AG09309 (cell line): ENCODE data around the gene APOBEC3A.
"Not testable (repeated sequence)": the region's sequence is repeated elsewhere in the genome, so short reads cannot be mapped to it uniquely, and the experiment has no call there.

Experiments used
- DNase-seq: peaks from one replicate; pipeline ENCODE4 v3.0.0-alpha.2; 2010; ENCODE audit warnings: low read depth
- H3K4me3 ChIP-seq: 2 replicates; pipeline ENCODE4 v1.5.1; 2011; ENCODE audit warnings: mild to moderate bottlenecking, low read depth, low read length, moderate library complexity; ENCODE audit not compliant: control insufficient read depth
- TF ChIP-seq, protein P1 (sequence below): IDR thresholded peaks from 2 replicates; pipeline ENCODE4 v1.5.1; 2011; ENCODE audit warnings: mild to moderate bottlenecking, low read depth, low read length, inconsistent platforms; ENCODE audit not compliant: insufficient read depth, control insufficient read depth; ENCODE audit errors: missing control alignments

The APOBEC3A gene

DNA sequence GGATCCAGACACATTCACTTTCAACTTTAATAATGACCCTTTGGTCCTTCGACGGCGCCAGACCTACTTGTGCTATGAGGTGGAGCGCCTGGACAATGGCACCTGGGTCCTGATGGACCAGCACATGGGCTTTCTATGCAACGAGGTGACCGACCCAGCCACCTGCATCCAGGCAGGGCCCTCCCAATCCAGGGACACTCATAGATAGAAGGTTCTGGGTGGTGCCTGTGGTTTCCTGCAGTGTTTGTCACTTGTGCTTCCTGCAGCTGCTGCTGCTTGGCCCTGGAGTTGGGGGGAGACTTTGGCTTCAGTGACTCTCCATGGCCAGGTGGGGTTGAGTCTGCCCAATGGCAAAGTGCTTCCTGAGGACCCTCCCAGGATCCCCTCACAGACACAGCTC is 32.1 kb downstream of the APOBEC3A start:
- no peak for DNase-seq
- TF ChIP-seq, protein P1, sequence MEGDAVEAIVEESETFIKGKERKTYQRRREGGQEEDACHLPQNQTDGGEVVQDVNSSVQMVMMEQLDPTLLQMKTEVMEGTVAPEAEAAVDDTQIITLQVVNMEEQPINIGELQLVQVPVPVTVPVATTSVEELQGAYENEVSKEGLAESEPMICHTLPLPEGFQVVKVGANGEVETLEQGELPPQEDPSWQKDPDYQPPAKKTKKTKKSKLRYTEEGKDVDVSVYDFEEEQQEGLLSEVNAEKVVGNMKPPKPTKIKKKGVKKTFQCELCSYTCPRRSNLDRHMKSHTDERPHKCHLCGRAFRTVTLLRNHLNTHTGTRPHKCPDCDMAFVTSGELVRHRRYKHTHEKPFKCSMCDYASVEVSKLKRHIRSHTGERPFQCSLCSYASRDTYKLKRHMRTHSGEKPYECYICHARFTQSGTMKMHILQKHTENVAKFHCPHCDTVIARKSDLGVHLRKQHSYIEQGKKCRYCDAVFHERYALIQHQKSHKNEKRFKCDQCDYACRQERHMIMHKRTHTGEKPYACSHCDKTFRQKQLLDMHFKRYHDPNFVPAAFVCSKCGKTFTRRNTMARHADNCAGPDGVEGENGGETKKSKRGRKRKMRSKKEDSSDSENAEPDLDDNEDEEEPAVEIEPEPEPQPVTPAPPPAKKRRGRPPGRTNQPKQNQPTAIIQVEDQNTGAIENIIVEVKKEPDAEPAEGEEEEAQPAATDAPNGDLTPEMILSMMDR: no peak
- no peak overlapping the region for H3K4me3 ChIP-seq

DNA sequence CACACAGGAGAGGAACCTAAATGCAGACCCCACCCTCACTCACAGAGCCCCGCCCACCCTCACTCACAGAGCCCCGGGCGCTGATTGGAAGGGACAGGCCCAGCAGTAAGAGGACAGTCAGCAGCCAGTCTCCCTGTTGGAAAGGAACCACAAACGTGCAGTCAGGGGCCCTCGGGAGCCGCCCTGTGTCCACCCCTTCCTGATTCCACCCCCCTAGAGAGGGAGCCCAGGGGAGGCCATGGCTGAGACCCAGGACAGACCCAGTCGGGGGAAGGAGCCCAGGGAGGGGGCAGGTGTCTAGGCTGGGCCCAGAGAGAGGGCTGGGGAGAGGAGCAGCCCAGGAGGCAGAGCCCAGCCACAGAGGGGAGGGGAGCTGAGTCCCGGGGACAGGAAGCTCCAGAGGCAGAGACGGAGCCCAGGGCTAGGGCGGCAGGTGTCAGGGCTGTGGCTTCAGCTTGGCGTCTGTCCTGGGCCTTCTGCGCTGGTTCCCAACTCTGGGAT is 35.5 kb downstream of the APOBEC3A start:
- H3K4me3 ChIP-seq, DNase-seq: not testable (repeated sequence)

DNA sequence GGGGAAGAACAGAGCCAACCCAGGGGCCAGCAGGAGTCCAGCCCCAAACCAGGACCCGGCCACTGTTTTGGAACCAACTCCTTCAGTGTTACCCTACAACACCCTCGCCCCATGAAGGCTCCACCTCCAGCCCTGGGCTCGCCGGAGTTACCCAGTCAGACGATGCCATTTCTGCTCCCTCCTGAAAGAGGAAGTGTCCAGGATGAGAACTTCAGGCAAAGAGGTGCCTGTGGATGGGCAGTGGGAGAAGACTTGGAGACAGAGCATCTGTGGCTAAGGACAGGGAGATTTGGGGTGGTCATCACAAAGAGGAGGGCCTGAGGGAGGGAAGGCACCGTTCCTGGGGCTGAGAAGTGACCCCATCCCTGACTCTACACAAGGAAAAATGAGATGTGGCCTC is 38.7 kb downstream of the APOBEC3A start:
- H3K4me3 ChIP-seq: no peak overlapping the region
- TF ChIP-seq, protein P1: no peak
- DNase-seq: no peak

DNA sequence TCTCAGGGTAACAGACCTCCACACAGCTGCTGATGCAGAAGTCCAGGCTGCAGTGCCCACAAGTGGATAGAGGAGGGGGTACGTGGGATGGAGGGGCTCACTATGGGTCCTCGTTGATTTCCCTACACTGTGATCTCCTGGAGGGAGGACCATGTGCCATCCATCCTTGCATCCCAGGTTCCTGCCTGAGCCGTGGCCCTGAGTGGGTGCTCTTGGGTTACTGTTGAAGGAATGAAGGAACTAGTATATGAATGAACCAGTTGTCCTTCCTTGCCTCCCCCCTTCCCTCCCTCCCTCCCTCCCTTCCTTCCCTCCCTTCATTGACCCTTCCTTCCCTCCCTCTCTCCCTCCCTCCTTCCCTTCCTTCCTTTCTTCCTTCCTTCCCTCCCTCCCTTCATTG is 40.1 kb downstream of the APOBEC3A start:
- H3K4me3 ChIP-seq: no peak overlapping the region
- TF ChIP-seq, protein P1: no peak
- DNase-seq: no peak

DNA sequence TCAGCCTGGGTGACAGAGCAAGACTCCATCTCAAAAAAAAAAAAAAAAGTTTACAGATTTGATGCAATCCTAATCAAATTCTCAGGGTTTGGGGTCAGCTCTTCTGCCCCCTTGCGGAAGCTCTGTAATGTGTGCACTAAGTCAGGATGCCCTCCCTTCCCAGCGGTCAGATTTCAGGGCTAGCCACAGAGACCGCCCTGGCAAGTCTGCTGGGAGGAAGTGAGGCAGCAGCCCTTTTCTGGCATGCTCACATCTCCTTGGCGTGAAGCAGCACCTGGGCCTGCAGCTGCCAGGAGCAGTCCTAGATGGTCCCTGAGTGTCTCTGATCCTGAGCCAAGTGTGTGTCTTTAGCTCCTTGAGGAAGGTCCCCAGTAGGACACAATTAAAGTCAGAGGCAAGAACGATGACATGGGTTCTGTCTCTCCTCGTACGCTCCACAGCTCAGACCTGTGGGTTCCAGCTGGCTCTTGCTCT is 45.8 kb downstream of the APOBEC3A start:
- TF ChIP-seq, protein P1: peak; percentile 82
- no peak overlapping the region for H3K4me3 ChIP-seq
- DNase-seq: peak; percentile 67

DNA sequence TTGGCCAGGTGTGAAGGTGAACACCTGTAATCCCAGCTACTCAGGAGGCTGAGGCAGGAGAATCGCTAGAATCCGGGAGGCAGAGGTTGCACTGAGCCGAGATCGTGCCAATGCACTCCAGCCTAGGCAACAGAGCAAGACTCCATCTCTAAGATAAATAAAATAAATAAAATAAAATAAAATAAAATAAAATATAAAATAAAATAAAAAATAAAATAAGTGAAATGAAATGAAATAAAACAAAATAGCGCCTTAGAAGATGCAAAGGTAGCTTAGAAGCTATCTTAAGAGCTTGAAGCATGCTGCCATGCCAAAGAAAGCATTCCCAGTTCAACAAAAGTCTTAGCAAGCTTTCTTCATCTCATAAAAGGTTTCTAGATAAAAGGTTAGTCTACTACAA is 49.8 kb downstream of the APOBEC3A start:
- TF ChIP-seq, protein P1: no peak

DNA sequence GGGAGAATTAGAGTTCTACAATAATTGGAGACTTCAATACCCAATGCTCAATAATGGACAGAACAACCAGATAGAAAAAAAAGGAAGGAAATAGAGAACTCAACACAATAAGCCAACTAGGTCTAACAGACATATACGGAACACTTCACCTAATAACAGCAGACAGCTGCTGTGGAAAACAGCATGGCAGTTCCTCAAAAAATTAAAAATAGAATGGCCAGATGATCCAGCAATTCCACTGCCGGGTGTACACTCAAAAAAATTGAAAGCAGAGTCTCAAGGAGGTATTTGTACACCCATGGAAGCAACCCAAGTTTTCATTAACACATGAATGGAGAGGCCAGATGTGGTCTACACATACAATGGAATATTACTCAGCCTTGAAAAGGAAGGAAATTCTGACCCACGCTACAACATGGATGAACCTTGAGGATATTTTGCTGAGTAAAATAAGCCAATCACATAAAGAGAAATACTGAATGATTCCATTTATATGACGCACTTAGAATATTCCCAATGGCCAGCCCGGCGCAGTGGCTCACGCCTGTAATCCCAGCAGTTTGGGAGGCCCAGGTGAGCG is 51.0 kb downstream of the APOBEC3A start:
- not testable (repeated sequence) for DNase-seq, H3K4me3 ChIP-seq

More for the DNA sequence above, 49.8 kb downstream of the APOBEC3A start:
- no peak overlapping the region for H3K4me3 ChIP-seq
- no peak for DNase-seq

DNA sequence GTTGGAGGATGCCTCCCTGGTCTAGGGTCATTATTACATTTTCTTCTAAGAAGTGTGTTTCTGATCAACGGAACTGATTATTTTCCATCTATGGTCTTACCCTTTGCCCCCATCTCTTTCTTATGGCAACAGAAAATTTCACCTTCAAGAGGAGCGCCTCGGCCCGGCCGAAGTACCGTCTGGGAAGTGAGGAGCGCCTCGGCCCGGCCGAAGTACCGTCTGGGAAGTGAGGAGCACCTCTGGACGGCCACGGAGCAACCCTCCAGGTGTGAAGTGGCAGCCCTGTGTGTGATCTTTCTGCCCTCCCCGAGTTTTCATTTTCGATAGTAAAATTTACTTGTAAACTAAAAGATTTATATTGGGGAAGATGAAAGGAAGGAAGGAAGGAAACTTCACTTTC is 53.5 kb downstream of the APOBEC3A start:
- DNase-seq: no peak
- H3K4me3 ChIP-seq: no peak overlapping the region
- TF ChIP-seq, protein P1: no peak
